Measurements from ENCODE around the gene OSBPL10. TPM values are rescaled to one million over a fixed set of nuclear protein-coding genes. Genes with fewer than 3 reads are reported as not detected.

The OSBPL10 gene
- total and polyA plus RNA-seq, 2 of the 8 experiments (the other 6 are each of a cell fraction or from before 2014, with no cell fraction given) = 26.2 to 86.7 TPM

DNA sequence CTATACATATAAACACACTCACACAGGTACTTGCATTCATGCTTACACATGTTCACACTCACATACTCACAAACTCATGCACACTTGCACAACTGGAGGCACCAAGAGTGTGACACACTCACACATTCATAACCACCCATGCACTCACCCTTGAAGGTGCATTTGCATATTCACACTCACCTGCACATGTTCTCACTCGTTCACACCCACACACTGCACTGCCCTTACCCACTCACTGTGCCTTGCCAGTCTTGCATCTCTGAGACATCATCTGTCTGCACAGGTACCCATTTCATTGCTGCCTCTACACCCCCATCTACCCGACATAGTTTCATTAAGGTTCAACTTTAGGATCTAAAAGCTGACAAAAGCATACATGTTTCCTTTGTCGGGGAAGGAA is 95.8 kb downstream of the OSBPL10 start:
- H2BK15ac ChIP-seq (ENCODE audit: low read length) = no peak overlapping the region
- 0 out of 2 replicates have a peak overlapping the region, but pooled peaks have one; percentile 58 for H2BK5ac ChIP-seq (ENCODE audit: low read depth, low read length)
- H3K56ac ChIP-seq (replicated peaks; ENCODE audit: insufficient read length, low read depth, low read length) = no peak overlapping the region
- H3K4me1 ChIP-seq (replicated peaks in 1 of 4; ENCODE audit: control insufficient read depth in 3 of 4, insufficient read depth in 4 of 4, low read length in 3 of 4) = peaks cover 0 to 14% (median 12%) of the 10 kb centered on the region in 4 experiments
- H3K4me3 ChIP-seq (ENCODE audit: extremely low read depth in 1 of 4, insufficient read depth in 2 of 4, low read depth in 3 of 4, low read length in 4 of 4) = no peak overlapping the region
- no peak overlapping the region for H3K27ac ChIP-seq (ENCODE audit: low read depth, low read length)
- no peaks in the 10 kb centered on the region for H3K27me3 ChIP-seq (replicated peaks in 1 of 4; ENCODE audit: control insufficient read depth in 3 of 4, extremely low read depth in 1 of 4, insufficient read depth in 3 of 4, low read length in 3 of 4)
- no peak overlapping the region for H4K91ac ChIP-seq (replicated peaks; ENCODE audit: insufficient read length, low read length)
- H3K4me2 ChIP-seq (ENCODE audit: insufficient read depth in 1 of 2, low read depth in 2 of 2, low read length in 2 of 2) = no peak overlapping the region
- H2BK120ac ChIP-seq (replicated peaks; ENCODE audit: low read depth, low read length) = no peak overlapping the region
- no peaks in the 10 kb centered on the region for H3K9me3 ChIP-seq (ENCODE audit: insufficient read depth in 2 of 2, low read depth in 1 of 2, low read length in 1 of 2)
- H2BK20ac ChIP-seq (ENCODE audit: low read length) = no peak overlapping the region
- H3K23me2 ChIP-seq (ENCODE audit: low read depth, low read length) = peaks cover 3% of the 10 kb centered on the region; the same call in 1 of the 2 replicates
- FAIRE-seq = no peak
- peak overlapping the region; percentile 70; the same call in 1 of the 2 replicates for H2BK12ac ChIP-seq (ENCODE audit: low read depth, low read length)
- peaks cover 2 to 11% of the 10 kb centered on the region in 2 experiments for H4K20me1 ChIP-seq (replicated peaks in 1 of 2; ENCODE audit: control insufficient read depth in 1 of 2, insufficient read depth in 2 of 2, low read length in 2 of 2)
- no peaks in the 10 kb centered on the region; a peak in 1 of 8 replicates for H3K36me3 ChIP-seq (ENCODE audit: control insufficient read depth in 2 of 4, insufficient read depth in 4 of 4, low read length in 3 of 4)
- ChIA-PET POLR2A (ENCODE audit: partially characterized antibody) (no interaction called here), CTCF (ENCODE audit: partially characterized antibody) (interaction anchor here (0.8 to 2.4 kb wide), 2 partner anchors 71 to 134 kb away, joined by 3 to 5 read pairs; no protein-coding TSS in a partner anchor)
- DNase-seq (ENCODE audit: low read depth in 1 of 2, low spot score in 2 of 2) = no peak
- WGBS, 2 experiments (ENCODE audit: extremely low coverage in 1 of 2, insufficient coverage in 1 of 2, insufficient read length in 1 of 2, insufficient replicate concordance in 2 of 2, low coverage in 1 of 2, low lambda C conversion rate in 2 of 2, missing lambda C conversion rate in 1 of 2) = 85% methylated on average over 3 of the region's 3 CpGs; no CpG with 5 or more reads in 1 of the 2 experiments
- H2AFZ ChIP-seq (ENCODE audit: low read length) = no peak overlapping the region
- peak overlapping the region; percentile 3; the same call in 1 of the 2 replicates for H2AK5ac ChIP-seq (ENCODE audit: low read depth, low read length)
- no peak overlapping the region for H3K18ac ChIP-seq (ENCODE audit: extremely low read depth, low read length)
- no peak overlapping the region for H3K14ac ChIP-seq (ENCODE audit: insufficient read length)
- peak overlapping the region; percentile 16 for H4K5ac ChIP-seq (ENCODE audit: insufficient read length, low read depth, low read length)
- peaks cover 4 to 90% of the 10 kb centered on the region in 2 experiments for H3K79me2 ChIP-seq (ENCODE audit: control insufficient read depth in 1 of 2, insufficient read depth in 2 of 2, low read length in 2 of 2)
- no peak overlapping the region for H3K23ac ChIP-seq (ENCODE audit: insufficient read length)
- no peak for TF ChIP-seq JUND (IDR thresholded peaks at IDR 0.05; ENCODE audit: low read length)
- no peak for TF ChIP-seq CEBPB (IDR thresholded peaks at IDR 0.05; ENCODE audit: low read depth, low read length)
- TF ChIP-seq HDAC2 (IDR thresholded peaks at IDR 0.05; ENCODE audit: borderline replicate concordance in 1 of 2, low read depth in 2 of 2, low read length in 2 of 2) = no peak
- TF ChIP-seq SUZ12 (IDR thresholded peaks at IDR 0.05; ENCODE audit: low read length) = no peak
- no peak for TF ChIP-seq CTCF (IDR thresholded peaks at IDR 0.05; ENCODE audit: control extremely low read depth in 1 of 3, insufficient read depth in 1 of 3, low read depth in 1 of 3, low read length in 3 of 3)
- TF ChIP-seq USF2 (IDR thresholded peaks at IDR 0.05; ENCODE audit: low read length) = no peak
- no peak for TF ChIP-seq CBX8 (IDR thresholded peaks at IDR 0.05; ENCODE audit: borderline replicate concordance, low read depth, low read length)
- TF ChIP-seq, protein P1, sequence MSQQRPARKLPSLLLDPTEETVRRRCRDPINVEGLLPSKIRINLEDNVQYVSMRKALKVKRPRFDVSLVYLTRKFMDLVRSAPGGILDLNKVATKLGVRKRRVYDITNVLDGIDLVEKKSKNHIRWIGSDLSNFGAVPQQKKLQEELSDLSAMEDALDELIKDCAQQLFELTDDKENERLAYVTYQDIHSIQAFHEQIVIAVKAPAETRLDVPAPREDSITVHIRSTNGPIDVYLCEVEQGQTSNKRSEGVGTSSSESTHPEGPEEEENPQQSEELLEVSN (IDR thresholded peaks at IDR 0.05) = no peak
- no peak for TF ChIP-seq PHF8 (conservative IDR thresholded peaks at IDR 0.05; ENCODE audit: low read depth, low read length)
- H4K8ac ChIP-seq (ENCODE audit: extremely low read depth, insufficient read depth, low read length) = no peak overlapping the region
- H3K79me1 ChIP-seq (ENCODE audit: low read depth, low read length) = peaks cover 8% of the 10 kb centered on the region
- H3K4ac ChIP-seq (replicated peaks; ENCODE audit: insufficient read length, low read depth, low read length) = no peak overlapping the region
- H3K9ac ChIP-seq (replicated peaks in 1 of 4; ENCODE audit: extremely low read depth in 1 of 4, low read depth in 3 of 4, low read length in 3 of 4) = no peak overlapping the region
